ENCODE measurements around the gene KIF13A.
"Not testable (repeated sequence)": the region's sequence is repeated elsewhere in the genome, so short reads cannot be mapped to it uniquely, and the experiment has no call there.

KIF13A gene

GRCh38 chr6:17790489-17790888 is 196.9 kb downstream of the KIF13A start:
- no peak for DNase-seq (ENCODE audit: low read depth)

GRCh38 chr6:17785094-17785787 is 202.2 kb downstream of the KIF13A start:
- no peak for DNase-seq (ENCODE audit: low read depth)

DNA sequence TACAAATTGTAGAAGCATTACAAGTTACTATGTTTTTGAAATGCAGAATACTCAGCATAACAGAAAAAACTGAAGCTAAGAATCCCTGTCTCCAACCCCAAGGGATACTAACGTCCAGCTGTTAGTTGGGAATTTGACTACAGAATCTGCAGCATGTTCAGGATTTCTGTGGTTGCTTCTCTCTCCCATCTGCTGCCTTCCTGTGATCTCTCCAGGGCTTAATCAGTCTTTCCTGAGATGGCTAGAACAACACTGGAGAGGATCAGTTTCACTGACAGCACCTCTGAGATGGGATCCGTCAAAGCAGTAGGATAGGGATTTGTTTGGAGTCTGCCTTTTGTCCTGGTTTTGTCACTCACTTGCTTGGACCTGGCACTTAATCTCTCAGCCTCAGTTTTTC is 207.4 kb downstream of the KIF13A start:
- DNase-seq (ENCODE audit: low read depth): no peak

- DNase-seq (ENCODE audit: low read depth): no peak
Measured at GRCh38 chr6:17771609-17772008, 215.8 kb downstream of the KIF13A start.

DNA sequence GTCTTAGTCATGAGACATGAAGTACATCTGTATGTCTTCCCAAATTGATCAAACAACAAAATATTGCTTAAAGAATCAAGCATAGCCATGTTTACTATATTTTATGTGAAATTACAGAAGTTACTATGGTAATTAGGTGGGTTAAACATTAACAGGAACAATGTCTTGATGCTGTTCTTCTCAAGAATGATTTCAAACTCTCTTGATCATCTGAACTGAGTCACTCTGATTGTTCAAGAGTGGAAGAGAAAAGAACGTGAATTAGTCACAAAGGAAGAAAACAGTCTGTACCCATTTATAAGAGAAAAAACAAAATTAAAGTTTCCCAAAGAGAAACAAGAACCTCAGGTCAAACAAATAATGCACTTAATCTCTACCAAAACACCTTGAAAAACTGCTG is 218.6 kb downstream of the KIF13A start:
- no peak for DNase-seq (ENCODE audit: low read depth)

GRCh38 chr6:17768388-17768787 is 219.0 kb downstream of the KIF13A start:
- no peak for DNase-seq (ENCODE audit: low read depth)

- no peak for DNase-seq (ENCODE audit: low read depth)
Measured at GRCh38 chr6:17762651-17763050, 224.8 kb downstream of the KIF13A start.

DNA sequence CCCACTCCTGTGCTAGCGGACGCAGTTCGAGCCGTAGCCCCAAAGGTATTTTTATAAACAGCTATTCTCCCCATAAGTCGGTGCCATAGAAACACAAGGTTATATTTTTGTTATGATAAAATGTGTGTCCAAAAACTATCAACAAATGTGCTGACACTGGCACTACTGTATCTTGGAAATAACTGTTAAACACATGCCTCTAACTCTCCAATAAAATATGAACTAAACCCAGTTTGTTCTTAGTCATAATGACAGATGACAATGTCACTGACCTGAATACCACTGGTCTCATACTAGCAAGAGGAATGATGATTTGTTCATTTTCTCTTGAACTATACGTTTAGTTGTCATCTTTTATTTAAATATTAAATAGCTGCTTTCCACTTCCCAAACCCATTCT is 229.3 kb downstream of the KIF13A start:
- no peak for DNase-seq (ENCODE audit: low read depth)

DNA sequence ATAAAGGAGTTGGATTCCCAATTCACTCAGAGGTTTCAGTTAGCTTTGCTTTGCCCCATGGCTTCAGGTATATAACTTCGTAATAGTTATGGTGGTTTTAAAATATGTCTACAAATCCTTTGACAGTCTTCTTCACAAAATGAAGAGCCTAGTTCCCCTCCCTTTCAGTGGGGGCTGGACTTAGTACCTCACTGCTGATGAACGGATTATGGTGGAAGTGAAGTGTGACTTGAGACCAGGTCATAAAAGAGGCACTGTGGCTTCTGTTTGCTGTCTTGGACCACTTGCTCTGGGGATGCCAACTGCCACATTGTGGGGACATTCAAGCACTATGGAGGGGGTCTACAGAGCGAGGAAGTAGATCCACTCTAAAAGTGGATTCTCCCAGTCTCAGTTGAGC is 233.2 kb downstream of the KIF13A start:
- no peak for DNase-seq (ENCODE audit: low read depth)

DNA sequence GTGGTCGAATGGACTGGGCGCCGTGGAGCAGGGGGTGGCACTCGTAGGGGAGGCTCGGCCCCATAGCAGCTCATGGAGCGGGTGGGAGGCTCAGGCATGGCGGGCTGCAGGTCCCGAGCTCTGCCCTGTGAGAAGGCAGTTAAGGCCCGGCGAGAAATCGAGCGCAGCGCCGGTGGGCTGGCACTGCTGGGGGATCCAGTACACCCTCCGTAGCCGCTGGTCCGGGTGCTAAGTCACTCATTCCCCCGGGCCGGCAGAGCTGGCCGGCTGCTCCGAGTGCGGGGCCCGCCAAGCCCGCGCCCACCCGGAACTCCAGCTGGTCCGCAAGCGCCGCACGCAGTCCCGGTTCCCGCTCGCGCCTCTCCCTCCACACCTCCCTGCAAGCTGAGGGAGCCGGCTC is 242.1 kb downstream of the KIF13A start:
- DNase-seq (ENCODE audit: low read depth): not testable (repeated sequence)

GRCh38 chr6:17744757-17745308 is 242.6 kb downstream of the KIF13A start:
- not testable (repeated sequence) for DNase-seq (ENCODE audit: low read depth)

DNA sequence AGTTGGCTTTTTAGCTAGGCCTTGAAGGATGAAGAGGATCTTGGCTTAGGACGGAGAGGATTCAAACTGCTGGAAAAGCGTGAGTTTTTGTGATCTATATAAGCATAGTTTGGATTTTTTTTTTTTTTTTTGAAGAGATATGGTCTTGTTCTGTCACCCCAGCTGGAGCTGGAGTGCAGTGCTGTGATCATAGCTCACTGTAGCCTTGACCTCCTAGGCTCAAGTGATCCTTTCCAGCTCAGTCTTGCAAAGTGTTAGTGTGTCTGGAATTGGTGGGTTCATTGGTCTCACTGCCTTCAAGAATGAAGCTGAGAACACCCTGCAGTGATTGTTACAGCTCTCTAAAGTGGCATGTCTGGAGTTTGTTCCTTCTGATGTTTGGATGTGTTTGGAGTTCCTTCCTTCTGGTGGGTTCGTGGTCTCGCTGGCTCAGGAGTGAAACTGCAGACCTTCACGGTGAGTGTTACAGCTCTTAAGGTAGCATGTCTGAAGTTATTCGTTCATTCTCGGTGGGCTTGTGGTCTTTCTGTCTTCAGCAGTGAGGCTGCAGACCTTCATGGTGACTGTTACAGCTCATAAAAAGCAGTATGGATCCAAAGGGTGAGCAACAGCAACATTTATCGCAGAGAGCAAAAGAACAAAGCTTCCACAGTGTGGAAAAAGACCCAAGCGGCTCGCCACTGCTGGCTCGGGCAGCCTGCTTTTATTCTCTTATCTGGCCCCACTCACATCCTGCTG is 243.2 kb downstream of the KIF13A start:
- no peak for DNase-seq (ENCODE audit: low read depth)

- DNase-seq (ENCODE audit: low read depth): no peak
Measured at GRCh38 chr6:17741507-17741906, 245.9 kb downstream of the KIF13A start.

GRCh38 chr6:17740559-17741220 is 246.7 kb downstream of the KIF13A start:
- DNase-seq (ENCODE audit: low read depth): no peak

DNA sequence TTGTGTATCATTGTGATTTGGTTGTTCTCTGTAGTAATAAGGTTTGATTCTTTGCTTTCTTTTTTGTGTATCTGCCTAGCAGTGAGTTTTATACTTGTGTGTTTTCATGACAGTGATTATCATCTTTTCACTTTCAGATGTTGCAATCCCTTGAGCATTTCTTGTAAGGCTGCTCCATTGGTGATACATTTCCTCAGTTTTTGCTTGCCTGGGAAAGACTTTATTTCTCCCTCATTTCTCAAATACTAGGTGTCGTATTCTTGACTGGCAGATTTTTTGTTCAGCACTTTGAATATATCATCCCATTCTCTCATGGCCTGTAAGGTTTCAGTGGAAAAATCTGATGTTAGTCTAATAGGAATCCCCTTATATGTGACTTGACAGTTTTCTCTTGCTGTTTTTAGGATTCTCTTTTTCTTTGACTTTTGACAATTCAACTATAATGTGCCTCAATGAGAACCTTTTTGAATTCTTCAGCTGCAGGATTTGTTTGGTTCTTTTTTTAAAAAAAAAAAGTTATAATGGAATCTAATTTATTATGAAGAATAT is 249.7 kb downstream of the KIF13A start:
- no peak for DNase-seq (ENCODE audit: low read depth)

- not testable (repeated sequence) for DNase-seq (ENCODE audit: low read depth)
Measured at GRCh38 chr6:17735311-17735710, 252.1 kb downstream of the KIF13A start.

DNA sequence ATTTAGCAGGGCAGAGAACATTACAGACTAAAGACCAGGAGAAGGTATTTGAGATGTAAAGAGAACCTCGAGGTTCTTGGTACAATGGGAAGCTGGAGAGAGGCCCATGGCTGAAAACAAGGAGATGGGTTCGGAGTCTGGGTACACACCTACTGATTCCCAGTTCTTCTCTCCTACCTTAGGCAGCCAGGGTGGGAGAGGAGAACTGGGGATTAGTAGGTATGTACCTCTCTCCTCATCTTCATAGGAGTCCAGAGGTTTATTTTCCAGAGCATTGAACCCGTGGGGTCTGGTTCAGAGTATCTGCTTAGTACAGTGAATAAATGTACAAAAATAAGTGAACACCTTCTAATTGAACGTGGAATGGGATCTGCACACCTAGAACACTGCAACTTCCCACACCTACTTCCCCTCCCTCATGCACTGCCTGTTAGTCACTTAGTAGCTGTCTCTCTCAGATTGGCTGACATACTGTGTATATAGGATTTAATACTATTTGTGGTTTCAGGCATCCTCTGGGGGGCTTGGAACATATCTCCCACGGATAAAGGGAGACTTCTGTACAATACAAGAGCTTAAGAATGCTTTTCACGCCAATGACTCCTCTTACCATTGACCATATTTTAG is 257.2 kb downstream of the KIF13A start:
- DNase-seq (ENCODE audit: low read depth): no peak

DNA sequence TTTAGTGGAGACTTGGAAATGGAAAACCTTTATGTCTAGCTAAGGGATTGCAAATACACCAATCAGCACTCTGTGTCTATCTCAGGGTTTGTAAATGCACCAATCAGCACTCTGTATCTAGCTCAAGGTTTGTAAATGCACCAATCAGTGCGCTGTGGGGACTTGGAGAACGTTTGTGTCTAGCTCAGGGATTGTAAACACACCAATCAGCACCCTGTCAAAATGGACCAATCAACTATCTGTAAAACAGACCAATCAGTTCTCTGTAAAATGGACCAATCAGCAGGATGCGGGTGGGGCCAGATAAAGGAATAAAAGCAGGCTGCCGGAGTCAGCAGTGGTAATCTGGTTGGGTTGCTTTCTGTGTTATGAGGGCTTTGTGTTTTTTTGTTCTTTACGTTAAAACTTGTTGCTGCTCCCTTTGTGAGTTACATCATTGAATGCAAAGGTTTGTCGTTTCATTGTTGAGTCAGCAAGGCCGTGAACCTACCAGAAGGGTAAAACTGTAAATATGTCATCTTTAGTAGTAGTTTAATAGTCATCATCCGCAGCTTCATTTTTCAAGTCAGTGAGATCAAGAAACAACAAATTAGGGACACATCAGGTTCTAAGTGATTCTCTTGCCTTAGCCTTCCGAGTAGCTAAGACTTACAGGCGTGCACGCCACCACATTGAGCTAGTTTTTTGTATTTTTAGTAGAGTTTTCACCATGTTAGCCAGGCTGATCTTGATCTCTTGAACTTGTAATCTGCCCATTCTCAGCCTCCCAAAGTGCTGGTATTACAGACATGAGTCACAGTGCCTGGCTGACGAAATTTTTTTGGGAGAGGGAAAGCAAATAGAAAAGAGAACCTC is 258.0 kb downstream of the KIF13A start:
- DNase-seq (ENCODE audit: low read depth): no peak

DNA sequence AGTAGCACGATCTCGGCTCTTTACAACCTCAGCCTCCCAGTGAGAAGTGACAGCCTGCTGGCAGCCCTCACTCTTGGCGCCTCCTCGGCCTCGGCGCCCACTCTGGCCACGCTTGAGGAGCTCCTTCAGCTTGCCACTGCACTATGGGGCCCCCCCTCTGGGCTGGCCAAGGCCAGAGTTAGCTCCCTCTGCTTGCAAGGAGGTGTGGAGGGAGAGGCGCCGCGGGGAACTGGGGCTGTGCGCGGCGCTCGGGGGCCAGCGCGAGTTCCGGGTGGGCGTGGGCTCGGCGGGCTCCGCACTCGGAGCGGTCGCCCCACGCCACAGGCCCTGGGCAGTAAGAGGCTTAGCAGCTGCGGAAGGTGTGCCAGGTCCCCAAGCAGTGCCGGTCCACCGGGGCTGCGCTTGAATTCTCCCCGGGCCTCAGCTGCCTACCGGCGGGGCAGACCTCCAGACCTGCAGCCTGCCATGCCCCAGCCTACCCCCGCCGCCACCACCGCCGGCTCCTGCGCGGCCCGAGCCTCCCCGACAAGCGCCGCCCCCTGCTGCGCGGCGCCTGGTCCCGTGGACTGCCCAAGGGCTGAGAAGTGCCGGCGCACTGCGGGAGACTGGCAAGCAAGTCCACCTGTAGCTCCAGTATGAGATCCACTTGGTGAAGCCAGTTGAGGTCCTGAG is 258.7 kb downstream of the KIF13A start:
- no peak for DNase-seq (ENCODE audit: low read depth)

DNA sequence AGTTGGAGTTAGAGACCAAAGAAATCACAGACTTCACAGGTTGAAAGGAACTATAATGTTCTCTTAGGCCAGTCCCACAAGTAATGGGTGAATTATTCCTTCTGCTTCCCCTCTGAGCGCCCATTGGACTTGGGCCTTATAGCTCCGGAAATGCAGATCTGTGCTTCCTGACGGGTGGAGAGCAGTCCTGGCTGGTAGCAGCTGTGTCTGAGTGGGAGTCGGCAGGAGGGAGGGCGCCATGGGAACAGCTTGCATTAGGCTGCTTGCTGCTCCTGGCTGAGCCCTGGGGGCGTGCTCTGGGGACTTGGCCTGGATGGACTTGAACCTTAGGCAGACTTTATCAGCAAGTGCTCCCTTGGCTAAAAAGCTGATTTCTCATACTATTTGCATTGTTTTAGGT is 262.4 kb downstream of the KIF13A start:
- DNase-seq (ENCODE audit: low read depth): no peak

GRCh38 chr6:17724341-17724740 is 263.1 kb downstream of the KIF13A start:
- no peak for DNase-seq (ENCODE audit: low read depth)

Measured in T-helper 22 cell (primary cell).